Memory B cell (primary cell): ENCODE data around the gene SCAPER.
"Not testable (repeated sequence)": the region's sequence is repeated elsewhere in the genome, so short reads cannot be mapped to it uniquely, and the experiment has no call there.

Experiments used
- ATAC-seq: fragments of 150-1000 bp; cut with Tn5 transposase; 2 replicates; pipeline ENCODE4 v1.10.0; 2021; ENCODE audit warnings: low read depth, mild to moderate bottlenecking, moderate library complexity
- DNase-seq, 2 donors: peaks; one replicate each; pipeline ENCODE4 v3.0.0; 2022; ENCODE audit warnings: low spot score in 2 of 2
- H3K27ac Mint-ChIP-seq: one replicate; pipeline ENCODE4 v1.8.0; 2022; ENCODE audit warnings: mild to moderate bottlenecking, moderate library complexity, mixed read lengths
- H3K27me3 Mint-ChIP-seq: one replicate; pipeline ENCODE4 v1.8.0; 2022; ENCODE audit warnings: mixed read lengths
- H3K36me3 Mint-ChIP-seq: one replicate; pipeline ENCODE4 v1.8.0; 2022; ENCODE audit warnings: mild to moderate bottlenecking, mixed read lengths
- H3K4me1 Mint-ChIP-seq: one replicate; pipeline ENCODE4 v1.8.0; 2022; ENCODE audit warnings: mixed read lengths
- H3K4me3 Mint-ChIP-seq: one replicate; pipeline ENCODE4 v1.8.0; 2022; ENCODE audit warnings: mild to moderate bottlenecking, moderate library complexity, mixed read lengths
- H3K9me3 Mint-ChIP-seq: one replicate; pipeline ENCODE4 v1.8.0; 2022; ENCODE audit warnings: mixed read lengths

SCAPER gene

GRCh38 chr15:76310475-76311099 lies 594.6 kb downstream of the SCAPER start:
- Mint-ChIP-seq H3K4me3 (peak overlapping the region; percentile 89), H3K27ac (peak overlapping the region; percentile 45), H3K9me3 (no peaks in the 10 kb centered on the region), H3K36me3 (no peaks in the 10 kb centered on the region), H3K4me1 (peaks cover 26% of the 10 kb centered on the region), H3K27me3 (no peaks in the 10 kb centered on the region)
- DNase-seq (no peak), ATAC-seq (peak; percentile 0)

GRCh38 chr15:76309601-76310330 lies 595.4 kb downstream of the SCAPER start:
- Mint-ChIP-seq H3K4me3 (peak overlapping the region; percentile 71), H3K4me1 (peaks cover 31% of the 10 kb centered on the region), H3K36me3 (peaks cover 3% of the 10 kb centered on the region), H3K27me3 (no peaks in the 10 kb centered on the region), H3K27ac (peak overlapping the region; percentile 45), H3K9me3 (peaks cover 3% of the 10 kb centered on the region)
- DNase-seq (no peak), ATAC-seq (no peak)

- no peak for DNase-seq
- Mint-ChIP-seq H3K4me3 (no peak overlapping the region), H3K27ac (no peak overlapping the region), H3K4me1 (peaks cover 21% of the 10 kb centered on the region), H3K27me3 (no peaks in the 10 kb centered on the region), H3K9me3 (peaks cover 3% of the 10 kb centered on the region), H3K36me3 (peaks cover 6% of the 10 kb centered on the region)
- ATAC-seq: no peak
These were observed 601.2 kb downstream of the SCAPER start for GRCh38 chr15:76303909-76304308.

- Mint-ChIP-seq H3K4me1 (peaks cover 16% of the 10 kb centered on the region), H3K27ac (no peak overlapping the region), H3K4me3 (no peak overlapping the region), H3K36me3 (peaks cover 7% of the 10 kb centered on the region), H3K27me3 (no peaks in the 10 kb centered on the region), H3K9me3 (no peaks in the 10 kb centered on the region)
- DNase-seq: no peak
- ATAC-seq: no peak
These were observed 605.4 kb downstream of the SCAPER start for GRCh38 chr15:76299786-76300185.

- Mint-ChIP-seq H3K36me3 (peaks cover 7% of the 10 kb centered on the region), H3K9me3 (no peaks in the 10 kb centered on the region), H3K27me3 (no peaks in the 10 kb centered on the region), H3K4me3 (no peak overlapping the region), H3K27ac (no peak overlapping the region), H3K4me1 (peaks cover 20% of the 10 kb centered on the region)
- ATAC-seq (no peak), DNase-seq (no peak)
These were observed 606.2 kb downstream of the SCAPER start for GRCh38 chr15:76298986-76299385.

- not testable (repeated sequence) for H3K36me3 Mint-ChIP-seq, H3K4me3 Mint-ChIP-seq, DNase-seq, H3K9me3 Mint-ChIP-seq, H3K27me3 Mint-ChIP-seq, ATAC-seq, H3K27ac Mint-ChIP-seq
- peaks cover 19% of the 10 kb centered on the region for H3K4me1 Mint-ChIP-seq
These were observed 607.2 kb downstream of the SCAPER start for GRCh38 chr15:76297951-76298350.
